GM19035 (cell line): ENCODE data around the gene TLR10.
A peak's percentile ranks its signal among the peaks of the same experiment; 100 is the strongest.
"Not testable (repeated sequence)": the region's sequence is repeated elsewhere in the genome, so short reads cannot be mapped to it uniquely, and the experiment has no call there.

ENCODE experiments used
- ATAC-seq: cut with Tn5 transposase; IDR thresholded peaks from one replicate; pipeline ENCODE4 v1.9.1; 2021; ENCODE audit not compliant: unreplicated experiment

TLR10 gene

DNA sequence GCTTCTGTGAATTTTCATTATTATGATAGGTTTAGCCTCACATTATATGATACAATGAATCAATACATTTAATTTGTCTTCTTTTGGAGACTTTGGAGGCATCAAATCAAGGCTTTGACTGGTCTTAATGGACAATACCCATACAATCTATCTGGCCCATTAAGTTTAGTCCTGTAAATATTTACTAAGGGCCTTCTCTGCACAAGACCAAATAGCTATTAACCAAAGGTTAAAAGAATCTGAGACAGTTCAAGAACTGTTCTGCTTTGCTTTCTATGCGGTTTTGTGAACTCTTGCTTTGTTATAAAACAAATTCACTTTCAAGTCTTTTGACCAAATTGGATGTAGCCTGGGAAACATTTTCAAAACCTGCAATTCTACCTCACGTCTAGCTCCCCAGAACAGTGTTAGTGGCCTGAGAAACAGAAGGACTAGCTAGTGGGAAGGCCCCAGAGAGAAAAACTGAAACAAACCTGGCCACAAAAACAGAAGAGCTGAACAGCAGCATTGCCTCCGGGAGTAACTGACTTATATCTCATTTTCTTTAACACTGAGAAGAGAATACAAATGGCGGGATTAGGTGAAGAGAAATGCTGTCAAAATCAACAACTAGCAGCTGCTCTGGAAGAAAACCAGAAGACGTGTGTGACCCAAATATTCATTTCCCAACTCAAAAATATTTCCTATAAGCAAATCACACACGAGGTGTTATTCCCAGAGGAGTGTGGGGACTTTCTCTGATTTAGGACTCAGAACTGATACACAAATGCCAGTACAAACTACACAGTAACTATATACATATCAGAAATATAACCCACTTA lies 21.3 kb upstream of the TLR10 start:
- ATAC-seq, result peak; percentile 51

GRCh38 chr4:38802561-38803355 lies 20.0 kb upstream of the TLR10 start:
- no peak for ATAC-seq

GRCh38 chr4:38800961-38801450 lies 18.2 kb upstream of the TLR10 start:
- no peak for ATAC-seq

GRCh38 chr4:38800366-38800765 lies 17.6 kb upstream of the TLR10 start:
- no peak for ATAC-seq

DNA sequence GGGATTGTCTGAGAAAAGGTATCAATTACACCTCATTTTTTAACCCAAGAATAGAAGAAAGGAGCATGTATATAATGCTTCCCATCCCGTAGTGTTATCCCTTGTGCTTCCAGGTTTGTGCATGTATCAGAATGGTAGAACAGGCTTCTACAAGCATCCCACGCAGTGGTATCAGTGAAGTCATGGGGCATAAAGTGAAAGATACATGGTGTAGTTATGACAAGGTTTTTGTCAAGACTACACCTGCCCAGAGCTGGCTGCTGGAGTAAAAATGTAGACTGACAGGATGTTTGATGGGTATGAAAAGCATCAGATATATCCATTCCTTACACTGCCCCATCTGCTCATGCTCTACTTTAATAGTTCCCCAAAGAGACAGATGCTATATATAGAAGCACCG lies 12.3 kb upstream of the TLR10 start:
- ATAC-seq, result no peak

- no peak for ATAC-seq
Measured at GRCh38 chr4:38794051-38794450, 11.3 kb upstream of the TLR10 start.

DNA sequence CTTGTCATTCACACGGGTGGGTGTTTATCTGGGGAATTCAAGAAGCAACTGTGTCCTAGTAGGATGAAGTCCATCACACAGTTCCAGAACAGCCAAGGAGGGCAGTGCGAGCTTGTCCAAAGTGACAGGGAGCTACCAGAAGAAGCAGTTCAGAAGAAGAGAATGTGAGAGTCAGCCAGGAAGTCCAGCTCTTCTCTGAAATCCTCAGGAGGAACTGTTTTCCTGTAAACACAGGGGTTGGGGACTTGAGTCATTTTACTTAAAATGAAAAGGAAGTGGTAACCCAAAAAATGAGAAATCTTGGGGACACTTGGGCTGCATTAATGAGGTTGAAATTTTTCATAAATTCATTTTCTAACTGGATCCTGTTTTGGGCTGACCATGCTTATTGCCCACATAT lies 8.2 kb upstream of the TLR10 start:
- no peak for ATAC-seq

GRCh38 chr4:38788317-38788716 lies 5.5 kb upstream of the TLR10 start:
- no peak for ATAC-seq

DNA sequence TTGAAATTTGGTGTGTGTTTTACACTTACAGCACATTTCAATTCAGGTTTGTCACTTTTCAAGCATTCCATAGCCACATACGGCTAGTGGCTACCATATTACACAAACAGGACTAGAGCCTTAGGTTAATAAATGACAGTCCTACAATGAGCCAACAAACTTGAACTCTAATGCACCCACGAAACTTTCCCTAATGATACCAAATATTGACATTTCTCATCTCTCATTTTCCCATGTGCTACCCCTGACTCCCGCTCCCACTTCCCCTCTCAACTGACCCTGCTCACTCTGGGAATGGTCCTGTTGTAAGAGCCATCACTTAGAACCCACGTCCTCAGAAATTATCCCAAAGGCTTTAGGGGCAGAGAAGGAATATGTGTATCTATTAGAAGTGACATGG lies 4.9 kb upstream of the TLR10 start:
- ATAC-seq, result no peak

GRCh38 chr4:38785901-38786402 lies 3.2 kb upstream of the TLR10 start:
- peak; percentile 40 for ATAC-seq

- ATAC-seq, result no peak
Measured at GRCh38 chr4:38785041-38785790, 2.4 kb upstream of the TLR10 start.

DNA sequence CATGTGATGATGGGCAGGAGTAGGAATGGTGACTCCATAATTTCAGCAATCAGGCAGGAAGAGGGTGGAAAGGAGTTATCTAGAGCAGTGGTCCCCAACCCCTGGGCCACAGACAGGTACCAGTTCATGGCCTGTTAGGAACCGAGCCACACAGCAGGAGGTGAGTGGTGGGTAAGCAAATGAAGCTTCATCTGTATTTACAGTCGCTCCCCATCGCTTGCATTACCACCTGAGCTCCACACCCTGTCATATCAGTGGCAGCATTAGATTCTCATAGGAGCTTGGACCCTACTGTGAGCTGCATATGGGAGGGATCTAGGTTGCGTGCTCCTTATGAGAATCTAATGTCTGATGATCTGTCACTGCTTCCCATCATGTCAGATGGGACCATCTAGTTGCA lies 1.4 kb upstream of the TLR10 start:
- no peak for ATAC-seq

- no peak for ATAC-seq
Measured at GRCh38 chr4:38783109-38783460, 295 bp upstream of the TLR10 start.

DNA sequence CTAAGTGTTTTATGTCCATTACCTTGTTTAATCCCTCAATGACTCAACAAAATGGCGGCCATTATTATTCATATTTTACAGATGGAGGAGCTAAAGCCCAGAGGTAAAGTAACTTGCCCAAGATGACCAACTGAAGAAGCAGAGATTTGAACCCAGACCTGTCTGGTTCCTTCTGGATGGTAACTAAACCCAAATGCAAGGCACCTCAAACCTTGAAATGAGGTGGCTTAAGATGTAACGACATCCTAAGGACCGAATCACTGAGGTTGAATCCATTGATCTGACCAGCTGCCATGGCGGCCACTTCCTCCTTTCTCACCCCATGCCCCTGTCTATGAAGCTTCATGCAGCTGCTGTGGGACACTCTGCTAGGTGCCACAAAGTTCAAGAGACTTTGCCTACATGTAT lies 932 bp downstream of the TLR10 start:
- ATAC-seq, result peak; percentile 37

GRCh38 chr4:38780833-38781484 lies 1.8 kb downstream of the TLR10 start:
- ATAC-seq, result no peak

DNA sequence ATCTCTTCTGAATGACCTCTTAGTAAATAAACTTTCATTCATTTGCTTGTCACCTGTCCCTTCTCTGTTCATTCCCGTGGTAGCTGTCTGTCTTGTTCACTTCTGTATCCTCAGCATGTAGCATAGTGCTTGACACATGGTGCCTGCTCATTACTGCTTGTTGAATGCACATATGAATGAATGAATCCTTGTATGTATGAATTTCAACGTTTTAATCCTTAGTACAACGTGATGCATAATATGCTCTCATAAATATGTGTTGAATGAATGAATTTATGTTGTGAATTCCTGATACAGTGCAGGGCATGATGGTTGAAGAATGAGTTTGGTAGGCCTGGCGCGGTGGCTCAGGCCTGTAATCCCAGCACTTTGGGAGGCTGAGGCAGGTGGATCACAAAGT lies 3.0 kb downstream of the TLR10 start:
- no peak for ATAC-seq

DNA sequence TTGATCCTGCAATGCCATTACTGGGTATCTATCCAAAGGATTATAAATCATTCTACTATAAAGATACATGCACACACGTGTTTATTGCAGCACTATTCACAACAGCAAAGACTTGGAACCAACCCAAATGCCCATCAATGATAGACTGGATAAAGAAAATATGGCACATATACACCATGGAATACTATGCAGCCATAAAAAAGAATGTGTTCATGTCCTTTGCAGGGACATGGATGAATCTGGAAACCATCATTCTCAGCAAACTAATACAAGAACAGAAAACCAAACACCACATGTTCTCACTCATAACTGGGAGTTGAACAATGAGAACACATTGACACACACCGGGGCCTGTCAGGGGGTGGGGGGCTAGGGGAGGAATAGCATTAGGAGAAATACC lies 4.9 kb downstream of the TLR10 start:
- not testable (repeated sequence) for ATAC-seq

DNA sequence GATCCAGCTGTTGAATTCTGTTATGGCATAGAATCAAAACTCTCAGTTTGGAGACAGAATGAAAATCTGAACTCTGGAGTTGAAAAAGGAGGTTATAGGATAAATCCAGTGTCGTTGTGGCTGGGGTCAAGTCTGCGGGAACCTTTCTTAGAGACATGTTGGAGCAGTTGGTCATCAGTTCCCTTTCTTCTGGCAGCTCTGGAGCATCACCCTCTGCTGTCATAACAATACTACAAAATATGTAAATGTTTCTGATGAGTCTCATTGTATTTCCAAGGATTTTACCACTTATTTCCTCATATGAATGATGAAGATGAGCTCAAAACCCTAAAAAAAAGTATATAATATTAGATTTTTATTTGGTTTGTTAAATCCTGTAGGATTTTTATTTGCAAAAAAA lies 7.5 kb downstream of the TLR10 start:
- no peak for ATAC-seq

DNA sequence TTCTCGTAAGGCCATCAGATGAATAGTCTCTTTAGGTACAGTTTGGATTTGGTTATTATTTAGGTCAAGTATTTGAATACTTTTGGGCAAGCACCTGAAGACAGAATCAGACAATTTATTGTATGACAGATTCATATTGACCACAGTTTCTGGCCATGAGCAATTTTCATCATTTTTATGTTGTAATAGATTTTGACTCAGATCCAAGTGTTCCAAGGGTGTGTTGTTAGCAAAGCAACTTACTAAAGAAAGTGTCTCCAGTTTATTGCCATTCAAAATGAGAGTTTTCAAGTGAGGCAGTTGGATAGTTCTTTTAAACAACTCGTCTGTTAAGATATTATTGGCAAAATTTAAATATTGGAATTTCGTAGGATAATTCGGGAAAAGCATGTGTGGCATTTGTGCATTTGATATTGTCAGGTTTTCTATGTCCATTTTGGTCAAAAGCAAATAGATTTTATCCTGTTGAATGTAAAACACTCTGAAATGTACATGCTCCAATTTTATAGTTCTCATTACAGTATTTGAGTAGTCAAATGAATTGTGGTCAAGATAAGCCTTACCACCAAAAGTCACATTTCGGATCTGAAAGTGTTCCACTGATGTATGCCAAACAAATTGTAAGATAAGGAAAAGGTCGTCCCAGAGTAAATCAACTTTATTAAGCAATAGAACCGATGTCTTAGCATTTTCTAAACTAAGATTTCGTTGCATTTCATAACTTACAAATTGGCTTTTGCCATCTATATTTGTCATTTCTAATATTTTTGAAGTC lies 8.4 kb downstream of the TLR10 start:
- ATAC-seq, result no peak

GRCh38 chr4:38770281-38770680 lies 12.5 kb downstream of the TLR10 start:
- not testable (repeated sequence) for ATAC-seq
